ENCODE results near the gene EFNA3.

Gene EFNA3

GRCh38 chr1:155066777-155067176, 11.9 kb upstream of the EFNA3 start:
- no peak for DNase-seq (ENCODE audit: low read depth in 2 of 2)

GRCh38 chr1:155068599-155068998, 10.0 kb upstream of the EFNA3 start:
- DNase-seq (ENCODE audit: low read depth in 2 of 2), result no peak

- no peak for DNase-seq (ENCODE audit: low read depth in 2 of 2)
Observed at GRCh38 chr1:155069551-155070157, 9.0 kb upstream of the EFNA3 start.

GRCh38 chr1:155070158-155070621, 8.4 kb upstream of the EFNA3 start:
- no peak for DNase-seq (ENCODE audit: low read depth in 2 of 2)

GRCh38 chr1:155070721-155071569, 7.7 kb upstream of the EFNA3 start:
- DNase-seq (ENCODE audit: low read depth in 2 of 2), result no peak

- DNase-seq (ENCODE audit: low read depth in 2 of 2), result no peak
Observed at GRCh38 chr1:155071701-155072100, 6.9 kb upstream of the EFNA3 start.

GRCh38 chr1:155072531-155073289, 5.9 kb upstream of the EFNA3 start:
- no peak for DNase-seq (ENCODE audit: low read depth in 2 of 2)

- no peak for DNase-seq (ENCODE audit: low read depth in 2 of 2)
Observed at GRCh38 chr1:155073377-155074242, 5.0 kb upstream of the EFNA3 start.

- DNase-seq (ENCODE audit: low read depth in 2 of 2), result no peak
Observed at GRCh38 chr1:155075535-155075934, 3.1 kb upstream of the EFNA3 start.

GRCh38 chr1:155076371-155076770, 2.3 kb upstream of the EFNA3 start:
- no peak for DNase-seq (ENCODE audit: low read depth in 2 of 2)

GRCh38 chr1:155077346-155077745, 1.3 kb upstream of the EFNA3 start:
- DNase-seq (ENCODE audit: low read depth in 2 of 2), result no peak

GRCh38 chr1:155077758-155078445, 735 bp upstream of the EFNA3 start:
- no peak for DNase-seq (ENCODE audit: low read depth in 2 of 2)

- no peak for DNase-seq (ENCODE audit: low read depth in 2 of 2)
Observed at GRCh38 chr1:155079210-155079486, 511 bp downstream of the EFNA3 start.

- DNase-seq (ENCODE audit: low read depth in 2 of 2), result no peak
Observed at GRCh38 chr1:155079487-155080311, 1.1 kb downstream of the EFNA3 start.

- no peak for DNase-seq (ENCODE audit: low read depth in 2 of 2)
Observed at GRCh38 chr1:155080312-155081228, 1.9 kb downstream of the EFNA3 start.

GRCh38 chr1:155081472-155082300, 3.0 kb downstream of the EFNA3 start:
- DNase-seq (ENCODE audit: low read depth in 2 of 2), result no peak

GRCh38 chr1:155082301-155083051, 3.8 kb downstream of the EFNA3 start:
- no peak for DNase-seq (ENCODE audit: low read depth in 2 of 2)
